Fibroblast of lung (primary cell): Measurements from ENCODE around the gene BCLAF3. TPM values are rescaled to one million over a fixed set of nuclear protein-coding genes. Genes with fewer than 3 reads are reported as not detected.
A peak's percentile ranks its signal among the peaks of the same experiment; 100 is the strongest.

ENCODE experiments used
- DNase-seq, 2 donors: peaks; one replicate each; pipeline versions ENCODE4 v3.0.0 to v3.0.0-alpha.2; 2010; ENCODE audit warnings: low read depth in 2 of 2
- H2AFZ ChIP-seq: 2 replicates; pipeline ENCODE4 v1.5.1; 2012; ENCODE audit warnings: low read length, control low read depth, inconsistent platforms
- H3K27ac ChIP-seq: 2 replicates; pipeline ENCODE4 v1.5.1; 2011; ENCODE audit warnings: low read length, control low read depth; ENCODE audit not compliant: insufficient read depth
- H3K27me3 ChIP-seq: 2 replicates; pipeline ENCODE4 v1.5.1; 2011; ENCODE audit warnings: mild to moderate bottlenecking, low read length; ENCODE audit not compliant: control insufficient read depth, insufficient read depth
- H3K36me3 ChIP-seq: 2 replicates; pipeline ENCODE4 v1.5.1; 2011; ENCODE audit warnings: low read length; ENCODE audit not compliant: control insufficient read depth, insufficient read depth
- H3K4me1 ChIP-seq: 2 replicates; pipeline ENCODE4 v1.5.1; 2011; ENCODE audit warnings: low read length; ENCODE audit not compliant: control insufficient read depth, insufficient read depth; ENCODE audit errors: extremely low read depth
- H3K4me2 ChIP-seq: 2 replicates; pipeline ENCODE4 v1.5.1; 2011; ENCODE audit warnings: low read length, control low read depth; ENCODE audit not compliant: insufficient read depth; ENCODE audit errors: extremely low read depth
- H3K4me3 ChIP-seq, 4 experiments: fragments of 200-600 bp in 1 of 4; sonication (generic) in 1 of 4; replicated peaks in 1 of 4; 2 replicates each; pipeline ENCODE4 v1.5.1; 2011 to 2016; ENCODE audit warnings: low read length in 4 of 4, low read depth in 3 of 4, mild to moderate bottlenecking in 3 of 4, control low read depth in 2 of 4, inconsistent platforms in 1 of 4, mixed read lengths in 1 of 4; ENCODE audit not compliant: insufficient read depth in 1 of 4; ENCODE audit errors: control extremely low read depth in 1 of 4
- H3K79me2 ChIP-seq: 2 replicates; pipeline ENCODE4 v1.5.1; 2012; ENCODE audit warnings: mild to moderate bottlenecking, low read length, inconsistent platforms; ENCODE audit not compliant: control insufficient read depth, insufficient read depth
- H3K9ac ChIP-seq: 2 replicates; pipeline ENCODE4 v1.5.1; 2011; ENCODE audit warnings: mild to moderate bottlenecking, low read length, control low read depth; ENCODE audit not compliant: insufficient read depth
- H3K9me3 ChIP-seq: 2 replicates; pipeline ENCODE4 v1.5.1; 2012; ENCODE audit warnings: low read depth, low read length; ENCODE audit not compliant: control insufficient read depth, insufficient read depth
- H4K20me1 ChIP-seq: 2 replicates; pipeline ENCODE4 v1.5.1; 2011; ENCODE audit warnings: low read length; ENCODE audit not compliant: control insufficient read depth, insufficient read depth; ENCODE audit errors: extremely low read depth
- EZH2 ChIP-seq: IDR thresholded peaks from 2 replicates; pipeline ENCODE4 v1.5.1; 2012; ENCODE audit warnings: low read length, control low read depth, mild to moderate bottlenecking; ENCODE audit errors: missing control alignments
- polyA minus RNA-seq: library from RNA; depleted of rRNA, polyadenylated mRNA; stranded (reverse); fragments of >200 nt; gene quantifications from 2 replicates; pipeline ENCODE4 v1.2.3, GENCODE V29; 2011; ENCODE audit warnings: low replicate concordance
- polyA plus RNA-seq, 2 donors: library from polyadenylated mRNA; depleted of rRNA in 1 of 2; stranded (reverse) in 1 of 2; unstranded in 1 of 2; fragments of >200 nt; gene quantifications; 2 replicates each; pipeline ENCODE4 v1.2.1, GENCODE V29; 2011 to 2012; ENCODE audit warnings: missing spikeins in 1 of 2
- total RNA-seq: library from RNA; depleted of rRNA; stranded (reverse); fragments of >200 nt; gene quantifications from 2 replicates; pipeline ENCODE4 v1.2.1, GENCODE V29; 2014
- TF ChIP-seq, protein P1 (sequence below), 2 donors: IDR thresholded peaks in 1 of 2; conservative IDR thresholded peaks in 1 of 2; 1 replicate in 1 of 2; 2 replicates in 1 of 2; pipeline ENCODE4 v1.5.1; 2011 to 2012; ENCODE audit warnings: low read length in 2 of 2, control low read depth in 1 of 2, inconsistent platforms in 1 of 2, low read depth in 1 of 2, mild to moderate bottlenecking in 1 of 2

BCLAF3 gene
- total RNA-seq (6.9 and 10.7 TPM in 2 replicates), polyA plus RNA-seq (1.9 and 2.9 TPM in 2 replicates), polyA minus RNA-seq (0.15 and 0.59 TPM in 2 replicates)
- 3.2 and 4.6 TPM in 2 replicates for polyA plus RNA-seq (2012)

DNA sequence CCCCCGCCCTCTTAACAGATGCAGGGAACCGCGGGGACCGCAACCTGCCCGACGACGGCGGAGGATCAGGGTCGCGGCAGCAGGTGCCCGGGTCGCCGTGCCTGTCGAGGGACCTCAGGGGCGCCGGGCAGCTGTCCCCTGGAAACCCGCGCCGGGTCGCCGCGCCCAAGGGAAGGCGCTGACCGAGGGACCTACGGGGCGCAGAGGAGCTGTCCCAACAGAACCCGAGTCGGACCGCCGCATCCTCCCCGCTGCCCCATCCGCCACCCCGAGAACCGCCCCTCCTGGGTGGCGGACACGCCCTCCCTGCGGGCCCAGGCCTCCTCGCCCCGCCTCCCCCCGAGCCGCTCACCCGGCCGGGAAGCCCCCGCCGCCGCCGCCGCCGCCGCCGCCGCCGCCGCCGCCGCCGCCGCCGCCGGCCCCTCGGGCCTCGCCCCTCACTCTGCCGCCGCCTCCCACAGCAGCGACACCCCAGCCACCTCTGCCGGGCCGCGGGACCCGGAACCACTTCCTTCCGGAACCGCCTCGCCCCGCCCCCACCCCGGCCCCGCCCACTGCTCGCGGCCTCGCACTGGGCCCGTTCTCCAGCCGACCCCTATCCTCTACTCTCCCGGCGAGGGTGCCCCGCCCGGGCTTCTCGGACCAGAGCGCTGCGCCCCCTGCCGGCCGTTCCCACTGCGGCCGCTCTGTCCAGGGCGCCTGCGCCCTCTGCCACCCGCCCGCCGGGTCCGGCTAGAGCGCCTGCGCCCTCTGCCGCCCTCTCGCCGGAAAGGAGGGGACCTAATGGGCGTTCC lies at the start of gene BCLAF3:
BCLAF3 (minus strand) TSS at position 506 of the 794 bp plus-strand sequence. CDS start 20,797 bp downstream, outside the sequence.
- no peak for TF ChIP-seq EZH2
- TF ChIP-seq, protein P1, sequence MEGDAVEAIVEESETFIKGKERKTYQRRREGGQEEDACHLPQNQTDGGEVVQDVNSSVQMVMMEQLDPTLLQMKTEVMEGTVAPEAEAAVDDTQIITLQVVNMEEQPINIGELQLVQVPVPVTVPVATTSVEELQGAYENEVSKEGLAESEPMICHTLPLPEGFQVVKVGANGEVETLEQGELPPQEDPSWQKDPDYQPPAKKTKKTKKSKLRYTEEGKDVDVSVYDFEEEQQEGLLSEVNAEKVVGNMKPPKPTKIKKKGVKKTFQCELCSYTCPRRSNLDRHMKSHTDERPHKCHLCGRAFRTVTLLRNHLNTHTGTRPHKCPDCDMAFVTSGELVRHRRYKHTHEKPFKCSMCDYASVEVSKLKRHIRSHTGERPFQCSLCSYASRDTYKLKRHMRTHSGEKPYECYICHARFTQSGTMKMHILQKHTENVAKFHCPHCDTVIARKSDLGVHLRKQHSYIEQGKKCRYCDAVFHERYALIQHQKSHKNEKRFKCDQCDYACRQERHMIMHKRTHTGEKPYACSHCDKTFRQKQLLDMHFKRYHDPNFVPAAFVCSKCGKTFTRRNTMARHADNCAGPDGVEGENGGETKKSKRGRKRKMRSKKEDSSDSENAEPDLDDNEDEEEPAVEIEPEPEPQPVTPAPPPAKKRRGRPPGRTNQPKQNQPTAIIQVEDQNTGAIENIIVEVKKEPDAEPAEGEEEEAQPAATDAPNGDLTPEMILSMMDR (conservative IDR thresholded peaks at IDR 0.05 in 1 of 2, IDR thresholded peaks at IDR 0.05 in 1 of 2; ENCODE audit: low read depth in 1 of 2, low read length in 2 of 2) = peak; percentile 50 to 55
- Histone ChIP-seq H3K4me3 (peak within 1 kb of the TSS; percentile 49 to 69 (median 66)), H3K4me1 (no peaks in the 10 kb centered on the region), H3K9ac (peak within 1 kb of the TSS; percentile 9), H3K36me3 (no peaks in the 10 kb centered on the region), H3K27ac (peak within 1 kb of the TSS; percentile 39), H3K4me2 (peak within 1 kb of the TSS; percentile 44), H2AFZ (peak within 1 kb of the TSS; percentile 80), H4K20me1 (no peaks in the 10 kb centered on the region), H3K9me3 (no peaks in the 10 kb centered on the region), H3K79me2 (no peaks in the 10 kb centered on the region), H3K27me3 (no peaks in the 10 kb centered on the region)
- peak; percentile 77 to 83 for DNase-seq

DNA sequence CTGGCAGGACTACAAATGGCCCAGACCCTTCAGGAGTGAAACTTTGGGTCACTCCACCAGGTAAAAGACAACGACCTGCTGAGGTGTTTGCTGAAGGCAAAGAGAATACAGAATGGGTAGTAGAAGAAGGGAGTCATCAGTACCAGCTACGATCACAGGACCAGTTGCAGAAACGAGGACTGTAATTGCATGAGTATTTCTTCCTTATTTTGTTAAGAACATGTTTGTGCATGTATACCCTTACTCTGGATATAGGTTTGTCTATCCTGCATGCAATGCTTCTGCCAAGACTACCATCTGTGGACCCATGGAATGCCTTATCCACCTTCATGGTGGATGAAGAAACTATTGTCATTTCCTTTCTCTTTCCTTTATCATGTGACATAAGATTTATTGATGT lies 48.1 kb upstream of the BCLAF3 start:
- Histone ChIP-seq H4K20me1 (no peaks in the 10 kb centered on the region), H3K27ac (no peak overlapping the region), H3K27me3 (no peaks in the 10 kb centered on the region), H3K4me2 (no peak overlapping the region), H3K9ac (no peak overlapping the region), H3K36me3 (no peaks in the 10 kb centered on the region), H3K4me3 (no peak overlapping the region), H2AFZ (no peak overlapping the region), H3K4me1 (no peaks in the 10 kb centered on the region), H3K79me2 (no peaks in the 10 kb centered on the region), H3K9me3 (no peaks in the 10 kb centered on the region)
- no peak for DNase-seq
- no peak for TF ChIP-seq EZH2
- TF ChIP-seq, protein P1 (conservative IDR thresholded peaks at IDR 0.05 in 1 of 2, IDR thresholded peaks at IDR 0.05 in 1 of 2; ENCODE audit: low read depth in 1 of 2, low read length in 2 of 2) = no peak

DNA sequence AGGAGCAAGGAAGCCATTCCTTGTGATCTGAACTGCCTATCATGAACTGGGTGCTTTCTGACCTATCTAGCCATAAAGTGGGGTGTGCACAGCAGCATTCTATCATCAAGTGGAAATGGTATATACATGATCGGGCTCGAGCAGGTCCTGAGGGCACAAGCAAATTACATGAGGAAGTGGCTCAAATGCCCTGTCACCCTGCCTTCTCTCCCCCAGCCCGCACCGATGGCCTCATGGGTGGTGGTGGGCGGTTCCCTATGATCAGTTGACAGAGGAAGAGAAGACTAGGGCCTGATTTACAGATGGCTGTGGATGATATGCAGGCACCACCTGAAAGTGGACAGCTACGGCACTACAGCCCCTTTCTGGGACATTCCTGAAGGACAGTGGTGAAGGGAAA lies 46.3 kb upstream of the BCLAF3 start:
- Histone ChIP-seq H3K4me3 (no peak overlapping the region), H3K79me2 (no peaks in the 10 kb centered on the region), H3K9me3 (no peaks in the 10 kb centered on the region), H3K4me2 (no peak overlapping the region), H3K27me3 (no peaks in the 10 kb centered on the region), H3K27ac (no peak overlapping the region), H3K36me3 (no peaks in the 10 kb centered on the region), H3K4me1 (no peaks in the 10 kb centered on the region), H3K9ac (no peak overlapping the region), H2AFZ (no peak overlapping the region), H4K20me1 (no peaks in the 10 kb centered on the region)
- DNase-seq = no peak
- TF ChIP-seq EZH2 = no peak
- TF ChIP-seq, protein P1 (conservative IDR thresholded peaks at IDR 0.05 in 1 of 2, IDR thresholded peaks at IDR 0.05 in 1 of 2; ENCODE audit: low read depth in 1 of 2, low read length in 2 of 2) = no peak
